ENCODE measurements around the gene WDR33.

The WDR33 gene

GRCh38 chr2:127726158-127726880 is 84.7 kb downstream of the WDR33 start (continued):
- TF ChIP-seq ZNF664 (tag by site-specific recombination; IDR thresholded peaks at IDR 0.05) = no peak
- no peak for TF ChIP-seq ZNF175 (tag by site-specific recombination; IDR thresholded peaks at IDR 0.05)
- no peak for TF ChIP-seq ZNF600 (tag by site-specific recombination; IDR thresholded peaks at IDR 0.05)
- no peak for TF ChIP-seq ZNF169 (tag by site-specific recombination; IDR thresholded peaks at IDR 0.05)
- TF ChIP-seq ZNF146 (tag by site-specific recombination; IDR thresholded peaks at IDR 0.05) = no peak
- TF ChIP-seq ZNF645 (tag by site-specific recombination; IDR thresholded peaks at IDR 0.05) = no peak
- TF ChIP-seq ZNF518A (tag by site-specific recombination; conservative IDR thresholded peaks at IDR 0.05; ENCODE audit: low read depth) = no peak
- no peak for TF ChIP-seq ZNF580 (tag by site-specific recombination; IDR thresholded peaks at IDR 0.05)

- Histone ChIP-seq H3K4me3 (ENCODE audit: low read depth, low read length) (no peak overlapping the region), H3K36me3 (ENCODE audit: control insufficient read depth in 2 of 2, insufficient read depth in 1 of 2, low read length in 2 of 2) (peaks cover 30 to 87% of the 10 kb centered on the region in 2 experiments), H3K9me3 (ENCODE audit: control insufficient read depth, insufficient read depth, low read depth, low read length) (no peaks in the 10 kb centered on the region), H3K27ac (ENCODE audit: extremely low read depth, low read depth, low read length) (no peak overlapping the region), H3K4me1 (ENCODE audit: control insufficient read depth, insufficient read depth, low read length) (no peaks in the 10 kb centered on the region)
- ChIA-PET CTCF (no interaction called here), POLR2A (no interaction called here)
- TF ChIP-seq ZNF248 (tag by site-specific recombination; IDR thresholded peaks at IDR 0.05) = no peak
- TF ChIP-seq ZNF510 (tag by site-specific recombination; IDR thresholded peaks at IDR 0.05; ENCODE audit: insufficient replicate concordance) = no peak
- no peak for TF ChIP-seq TSHZ1 (tag by site-specific recombination; IDR thresholded peaks at IDR 0.05; ENCODE audit: borderline replicate concordance)
- TF ChIP-seq ZNF223 (tag by site-specific recombination; IDR thresholded peaks at IDR 0.05) = no peak
- no peak for TF ChIP-seq SCRT1 (tag by site-specific recombination; IDR thresholded peaks at IDR 0.05; ENCODE audit: borderline replicate concordance)
- no peak for TF ChIP-seq GLI4 (tag by site-specific recombination; IDR thresholded peaks at IDR 0.05)
- TF ChIP-seq ZNF433 (tag by site-specific recombination; IDR thresholded peaks at IDR 0.05; ENCODE audit: low read depth) = no peak
- no peak for TF ChIP-seq INSM2 (tag by site-specific recombination; IDR thresholded peaks at IDR 0.05)
These were observed 88.2 kb downstream of the WDR33 start for GRCh38 chr2:127722807-127723206.

Data from HEK293 (cell line).